ENCODE data around the gene KCNQ1. TPM values are rescaled to one million over a fixed set of nuclear protein-coding genes. Genes with fewer than 3 reads are reported as not detected.

Gene KCNQ1
- total RNA-seq, 1 experiment from 2014 or later = 10.7 TPM

GRCh38 chr11:2719831-2720590 is 275.2 kb downstream of the KCNQ1 start:
- no peaks in the 10 kb centered on the region for H3K36me3 ChIP-seq (ENCODE audit: control insufficient read depth in 1 of 2, insufficient read depth in 2 of 2, low read length in 2 of 2)
- intact Hi-C loops (cut with micrococcal nuclease) = no loop called here
- no peaks in the 10 kb centered on the region for H3K79me2 ChIP-seq (ENCODE audit: insufficient read depth, low read length)
- H3K4me2 ChIP-seq (ENCODE audit: low read length) = no peak overlapping the region
- no peaks in the 10 kb centered on the region for H3K9me2 ChIP-seq (ENCODE audit: insufficient read depth)
- CTCF ChIA-PET = no interaction called here
- no TSS peak for BruUV-seq (replicated peaks)
- H3K27me3 ChIP-seq (ENCODE audit: insufficient read depth, low read length) = no peaks in the 10 kb centered on the region
- no peaks in the 10 kb centered on the region for H3K9me3 ChIP-seq (ENCODE audit: control insufficient read depth in 1 of 2, insufficient read depth in 1 of 2, low read depth in 1 of 2, low read length in 2 of 2)
- no peak overlapping the region for H3K27ac ChIP-seq (ENCODE audit: low read depth, low read length)
- POLR2A ChIA-PET = no interaction called here
- no peak for DNase-seq (ENCODE audit: low read depth, low spot score)
- no peak for ATAC-seq
- no peaks in the 10 kb centered on the region for H3K4me1 ChIP-seq (ENCODE audit: control insufficient read depth in 1 of 2, insufficient read depth in 2 of 2, low read length in 2 of 2)
- TF ChIP-seq CEBPB (IDR thresholded peaks at IDR 0.05; ENCODE audit: low read depth) (no peak), EZH2 (IDR thresholded peaks at IDR 0.05) (no peak), JUND (IDR thresholded peaks at IDR 0.05) (no peak), SIN3A (IDR thresholded peaks at IDR 0.05; ENCODE audit: low read depth) (no peak), ATF3 (IDR thresholded peaks at IDR 0.05) (no peak), ZNF274 (IDR thresholded peaks at IDR 0.05; ENCODE audit: low read depth, low read length) (no peak), POLR2AphosphoS5 (IDR thresholded peaks at IDR 0.05; ENCODE audit: low read depth, low read length) (no peak), EGR1 (IDR thresholded peaks at IDR 0.05; ENCODE audit: low read depth) (no peak), MAX (IDR thresholded peaks at IDR 0.05) (no peak), SRF (IDR thresholded peaks at IDR 0.05; ENCODE audit: low read depth) (no peak), ZFX (IDR thresholded peaks at IDR 0.05) (no peak), TCF7L2 (IDR thresholded peaks at IDR 0.05; ENCODE audit: borderline replicate concordance, extremely low read depth, insufficient read depth, insufficient read length) (no peak), ELF1 (IDR thresholded peaks at IDR 0.05; ENCODE audit: borderline replicate concordance, low read depth) (no peak), SP1 (IDR thresholded peaks at IDR 0.05; ENCODE audit: low read depth) (no peak), POLR2A (IDR thresholded peaks at IDR 0.05; ENCODE audit: borderline replicate concordance, extremely low read depth, insufficient read depth, insufficient read length) (no peak), FOSL1 (IDR thresholded peaks at IDR 0.05; ENCODE audit: low read depth) (no peak), RAD21 (IDR thresholded peaks at IDR 0.05; ENCODE audit: low read depth) (no peak), CTCF (IDR thresholded peaks at IDR 0.05 in 2 of 3, conservative IDR thresholded peaks at IDR 0.05 in 1 of 3; ENCODE audit: borderline replicate concordance in 1 of 3, insufficient read depth in 1 of 3, low read depth in 2 of 3, low read length in 2 of 3) (no peak), YY1 (IDR thresholded peaks at IDR 0.05; ENCODE audit: extremely low read depth, insufficient replicate concordance, low read depth, low read length) (no peak)
- RAD21 ChIA-PET (ENCODE audit: low non-redundant PET in 1 of 2, low total read pairs in 2 of 2, uncharacterized antibody in 2 of 2, unreplicated experiment in 2 of 2) = no interaction called here
- no peak overlapping the region for H3K9ac ChIP-seq (ENCODE audit: low read length)
- no peaks in the 10 kb centered on the region for H4K20me1 ChIP-seq (ENCODE audit: insufficient read depth)
- H3K4me3 ChIP-seq (replicated peaks in 1 of 2; ENCODE audit: low read depth in 1 of 2, low read length in 2 of 2) = no peak overlapping the region
- H2AFZ ChIP-seq (ENCODE audit: low read depth, low read length, poor library complexity, severe bottlenecking) = no peak overlapping the region
